Endothelial cell of umbilical vein (primary cell): Measurements from ENCODE around the gene CMC4. TPM values are rescaled to one million over a fixed set of nuclear protein-coding genes. Genes with fewer than 3 reads are reported as not detected.

ENCODE experiments used
- BruUV-seq: library from RNA; stranded (reverse); fragments of 400-500 nt; replicated peaks from 2 replicates; lab custom pipeline; 2021; lab: Mats Ljungman, UMichigan
- CTCF ChIA-PET: fragments of 300-600, 350-600 bp; sonication (Branson Sonifier 250); formaldehyde crosslinking; loops from one replicate; lab custom pipeline; 2021; ENCODE audit warnings: antibody characterized with exemption, inconsistent platforms; lab: Charles Lee
- POLR2A ChIA-PET: fragments of 300-600, 350-600 bp; sonication (Branson Sonifier 250); formaldehyde crosslinking; loops from one replicate; lab custom pipeline; 2021; ENCODE audit warnings: antibody characterized with exemption, inconsistent platforms; lab: Charles Lee
- DNase-seq: peaks from one replicate; pipeline ENCODE4 v3.0.0-alpha.2; 2011; ENCODE audit warnings: low read depth, low spot score
- FAIRE-seq: peaks from 2 replicates; lab custom pipeline; 2011; peaks lifted over from hg19 to GRCh38; lab: Jason Lieb, UNC
- H2AFZ ChIP-seq: 2 replicates; pipeline ENCODE4 v1.6.0; 2012; ENCODE audit warnings: low read depth, low read length, control low read depth, inconsistent platforms
- H3K27ac ChIP-seq: 2 replicates; pipeline ENCODE4 v1.5.1; 2011; ENCODE audit warnings: low read depth, mild to moderate bottlenecking, control low read depth, low read length, moderate library complexity; ENCODE audit not compliant: insufficient read depth
- H3K27me3 ChIP-seq, 2 experiments: 2 replicates each; pipeline versions ENCODE4 v1.6.0 to v1.6.1; 2011; ENCODE audit warnings: low read length in 2 of 2, mixed read lengths in 1 of 2; ENCODE audit not compliant: control insufficient read depth in 2 of 2, insufficient read depth in 2 of 2
- H3K36me3 ChIP-seq, 2 experiments: 2 replicates in 1 of 2; 3 replicates in 1 of 2; pipeline ENCODE4 v1.5.1; 2011; ENCODE audit warnings: low read length in 2 of 2, mild to moderate bottlenecking in 1 of 2, moderate library complexity in 1 of 2; ENCODE audit not compliant: control insufficient read depth in 2 of 2, insufficient read depth in 2 of 2; ENCODE audit errors: extremely low read depth in 1 of 2
- H3K4me1 ChIP-seq: 3 replicates; pipeline ENCODE4 v1.5.1; 2011; ENCODE audit warnings: mild to moderate bottlenecking, low read length; ENCODE audit not compliant: control insufficient read depth, insufficient read depth; ENCODE audit errors: extremely low read depth
- H3K4me2 ChIP-seq: 2 replicates; pipeline ENCODE4 v1.6.1; 2011; ENCODE audit warnings: low read length, control low read depth, mixed read lengths; ENCODE audit not compliant: insufficient read depth
- H3K4me3 ChIP-seq, 3 experiments: fragments of 200-600 bp in 1 of 3; sonication (generic), shearing (Covaris generic) in 1 of 3; replicated peaks in 1 of 3; 2 replicates each; pipeline ENCODE4 v1.5.1; 2011 to 2016; ENCODE audit warnings: control low read depth in 3 of 3, low read length in 3 of 3, mild to moderate bottlenecking in 2 of 3, inconsistent platforms in 1 of 3, low read depth in 1 of 3, moderate library complexity in 1 of 3; ENCODE audit not compliant: insufficient read depth in 1 of 3
- H3K79me2 ChIP-seq: 2 replicates; pipeline ENCODE4 v1.6.0; 2012; ENCODE audit warnings: low read length, inconsistent platforms; ENCODE audit not compliant: control insufficient read depth, insufficient read depth
- H3K9ac ChIP-seq: replicated peaks from 2 replicates; pipeline ENCODE3; 2011; ENCODE audit warnings: low read length, control low read depth; ENCODE audit not compliant: insufficient read depth; ENCODE audit errors: extremely low read depth
- H3K9me1 ChIP-seq: replicated peaks from 3 replicates; pipeline ENCODE4 v1.6.0; 2011; ENCODE audit warnings: mild to moderate bottlenecking, low read length; ENCODE audit not compliant: control insufficient read depth, insufficient read depth; ENCODE audit errors: extremely low read depth
- H3K9me3 ChIP-seq: replicated peaks from 2 replicates; pipeline ENCODE4 v1.5.1; 2012; ENCODE audit warnings: low read length, inconsistent platforms; ENCODE audit not compliant: control insufficient read depth, insufficient read depth
- H4K20me1 ChIP-seq: replicated peaks from 2 replicates; pipeline ENCODE3; 2011; ENCODE audit warnings: mild to moderate bottlenecking, low read length; ENCODE audit not compliant: control insufficient read depth, insufficient read depth; ENCODE audit errors: extremely low read depth
- CTCF ChIP-seq, 2 donors: IDR thresholded peaks; 1 replicate in 1 of 2; 2 replicates in 1 of 2; pipeline ENCODE4 v1.5.1; 2011; ENCODE audit warnings: low read length in 2 of 2, mild to moderate bottlenecking in 2 of 2, moderate library complexity in 2 of 2, control low read depth in 1 of 2, inconsistent platforms in 1 of 2, low read depth in 1 of 2; ENCODE audit not compliant: insufficient read depth in 1 of 2; ENCODE audit errors: extremely low read depth in 1 of 2
- EZH2 ChIP-seq: IDR thresholded peaks from 2 replicates; pipeline ENCODE4 v1.6.1; 2012; ENCODE audit warnings: borderline replicate concordance, low read depth, mild to moderate bottlenecking, moderate library complexity, low read length, inconsistent platforms; ENCODE audit not compliant: severe bottlenecking
- FOS ChIP-seq: IDR thresholded peaks from 2 replicates; pipeline ENCODE4 v1.6.1; 2011; ENCODE audit warnings: mild to moderate bottlenecking, low read length, moderate library complexity, borderline replicate concordance; ENCODE audit not compliant: insufficient read depth
- GATA2 ChIP-seq: IDR thresholded peaks from 2 replicates; pipeline ENCODE4 v1.7.0; 2011; ENCODE audit warnings: low read depth, mild to moderate bottlenecking, moderate library complexity, mixed read lengths, low read length; ENCODE audit not compliant: insufficient read length, insufficient read depth
- JUN ChIP-seq: IDR thresholded peaks from 2 replicates; pipeline ENCODE4 v1.6.1; 2011; ENCODE audit warnings: borderline replicate concordance, low read depth; ENCODE audit not compliant: insufficient read length, insufficient read depth
- MYC ChIP-seq: IDR thresholded peaks from one replicate; pipeline ENCODE4 v1.6.1; 2011; ENCODE audit warnings: mild to moderate bottlenecking, low read depth, low read length
- dilution Hi-C: fragments of 300-500 bp; cut with MboI; formaldehyde crosslinking; loops from one replicate; pipeline ENCODE4 v1.15.0; 2019; ENCODE audit warnings: low sequenced_read_pairs; ENCODE audit not compliant: extremely low pct_ligation_motif_present
- intact Hi-C: fragments of 100-400 bp; cut with micrococcal nuclease; formaldehyde crosslinking; loops from one replicate; pipeline ENCODE4 v1.10.0; 2022
- polyA plus RNA-seq, 4 experiments: library from polyadenylated mRNA; depleted of rRNA in 3 of 4; stranded (reverse) in 3 of 4; unstranded in 1 of 4; fragments of >200 nt; gene quantifications; 2 replicates each; pipeline versions ENCODE4 v1.2.1 to v1.2.3, GENCODE V29; 2011 to 2012; ENCODE audit warnings: missing spikeins in 1 of 4
- total RNA-seq: library from RNA; stranded (reverse); gene quantifications from 2 replicates; pipeline ENCODE4 v1.2.3, GENCODE V29; 2021

Gene CMC4
- total and polyA plus RNA-seq, 2 donors (not counting 3 experiments of a cell fraction or from before 2014, with no cell fraction given): 3.2 to 6.7 TPM

- BruUV-seq: no TSS peak
- Histone ChIP-seq H3K79me2 (peaks cover 45% of the 10 kb centered on the region), H3K4me2 (peak overlapping the region; percentile 92), H2AFZ (no peak overlapping the region), H3K4me1 (peaks cover 20% of the 10 kb centered on the region), H3K27me3 (no peaks in the 10 kb centered on the region), H3K9ac (peak overlapping the region; percentile 92), H4K20me1 (no peaks in the 10 kb centered on the region), H3K27ac (no peak overlapping the region), H3K9me3 (no peaks in the 10 kb centered on the region), H3K4me3 (peak overlapping the region in 1 of 3 experiments; percentile 92), H3K36me3 (no peaks in the 10 kb centered on the region), H3K9me1 (no peaks in the 10 kb centered on the region)
- DNase-seq (no peak), FAIRE-seq (no peak)
- ChIA-PET CTCF (interaction anchor here (0.9 to 1.1 kb wide), 2 partner anchors 43 to 151 kb away, joined by 4 read pairs; partner anchors contain the start of gene FUNDC2), POLR2A (no interaction called here)
- TF ChIP-seq GATA2: no peak
- TF ChIP-seq JUN: no peak
- TF ChIP-seq EZH2: no peak
- no peak for TF ChIP-seq CTCF (IDR thresholded peaks at IDR 0.05; ENCODE audit: extremely low read depth in 1 of 2, insufficient read depth in 1 of 2, low read depth in 1 of 2, low read length in 2 of 2)
- no peak for TF ChIP-seq MYC
- dilution Hi-C loops (no loop called here), intact Hi-C loops (no loop called here)
These were observed 1.5 kb downstream of the CMC4 start for GRCh38 chrX:155069414-155069813.

- dilution Hi-C loops: no loop called here
- peaks cover 39% of the 10 kb centered on the region for H3K79me2 ChIP-seq
- no peaks in the 10 kb centered on the region for H3K9me3 ChIP-seq
- H3K4me2 ChIP-seq: no peak overlapping the region
- H2AFZ ChIP-seq: no peak overlapping the region
- no peaks in the 10 kb centered on the region for H3K9me1 ChIP-seq
- TF ChIP-seq FOS: peak; percentile 46
- TF ChIP-seq MYC: no peak
- peak; percentile 61 for TF ChIP-seq JUN
- H3K4me1 ChIP-seq: peaks cover 16% of the 10 kb centered on the region
- H4K20me1 ChIP-seq: no peaks in the 10 kb centered on the region
- no peak overlapping the region for H3K9ac ChIP-seq
- H3K27ac ChIP-seq: no peak overlapping the region
- ChIA-PET POLR2A (no interaction called here), CTCF (interaction anchor here (1.0 to 1.1 kb wide), 4 partner anchors 11 to 42 kb away, joined by 3 to 5 read pairs (median 4); partner anchors contain the start of gene FUNDC2)
- FAIRE-seq: peak; percentile 76
- H3K27me3 ChIP-seq: no peaks in the 10 kb centered on the region
- no TSS peak for BruUV-seq
- peak; percentile 44 for DNase-seq
- H3K36me3 ChIP-seq: no peaks in the 10 kb centered on the region
- intact Hi-C loops: no loop called here
- H3K4me3 ChIP-seq: no peak overlapping the region
These were observed 2.8 kb downstream of the CMC4 start for GRCh38 chrX:155068165-155068564.
